SK-N-SH treated with all-trans-retinoic acid at 6 μM for 48 hours (cell line): ENCODE data around the gene KRTAP6-2.

ENCODE experiments used
- ATAC-seq: fragments of 200-7000 bp; cut with Tn5 transposase; 3 replicates; pipeline ENCODE4 v1.9.1; 2020; ENCODE audit warnings: mild to moderate bottlenecking, moderate library complexity
- BACH2 ChIP-seq: fragments of 250-450 bp; sonication (Bioruptor Pico); IDR thresholded peaks from 2 replicates; pipeline ENCODE4 v1.9.0; 2021; ENCODE audit warnings: mild to moderate bottlenecking, borderline replicate concordance
- CREB5 ChIP-seq: fragments of 250-450 bp; sonication (Bioruptor Pico); IDR thresholded peaks from 2 replicates; pipeline ENCODE4 v1.5.1; 2020; ENCODE audit warnings: low read depth, mild to moderate bottlenecking, moderate library complexity
- CSDC2 ChIP-seq: fragments of 250-450 bp; sonication (Bioruptor Pico); IDR thresholded peaks from 2 replicates; pipeline ENCODE4 v1.5.0; 2020; ENCODE audit warnings: mild to moderate bottlenecking, moderate library complexity
- CSRNP3 ChIP-seq: fragments of 250-450 bp; sonication (Bioruptor Pico); IDR thresholded peaks from 2 replicates; pipeline ENCODE4 v1.5.1; 2021; ENCODE audit warnings: mild to moderate bottlenecking, moderate library complexity
- ESRRG ChIP-seq: fragments of 250-450 bp; sonication (Bioruptor Pico); IDR thresholded peaks from 2 replicates; pipeline ENCODE4 v1.6.1; 2021; ENCODE audit warnings: mild to moderate bottlenecking
- GLIS3 ChIP-seq: fragments of 250-450 bp; sonication (Bioruptor Pico); IDR thresholded peaks from 2 replicates; pipeline ENCODE4 v1.5.0; 2020; ENCODE audit warnings: mild to moderate bottlenecking, moderate library complexity
- PATZ1 ChIP-seq: fragments of 250-450 bp; sonication (Bioruptor Pico); IDR thresholded peaks from 2 replicates; pipeline ENCODE4 v1.8.0; 2020; ENCODE audit warnings: mild to moderate bottlenecking, moderate library complexity, borderline replicate concordance
- PPARA ChIP-seq: fragments of 250-450 bp; sonication (Bioruptor Pico); IDR thresholded peaks from 2 replicates; pipeline ENCODE4 v1.5.0; 2020; ENCODE audit warnings: mild to moderate bottlenecking, borderline replicate concordance
- RARB ChIP-seq: fragments of 250-450 bp; sonication (Bioruptor Pico); IDR thresholded peaks from 2 replicates; pipeline ENCODE4 v1.8.0; 2021; ENCODE audit warnings: mild to moderate bottlenecking, moderate library complexity
- SNAI2 ChIP-seq: fragments of 250-450 bp; sonication (Bioruptor Pico); IDR thresholded peaks from 2 replicates; pipeline ENCODE4 v1.5.0; 2020; ENCODE audit warnings: mild to moderate bottlenecking, moderate library complexity
- TCF4 ChIP-seq: fragments of 250-450 bp; sonication (Bioruptor Pico); IDR thresholded peaks from 2 replicates; pipeline ENCODE4 v1.8.0; 2021; ENCODE audit warnings: mild to moderate bottlenecking, moderate library complexity, borderline replicate concordance
- TOX ChIP-seq: fragments of 250-450 bp; sonication (Bioruptor Pico); IDR thresholded peaks from 2 replicates; pipeline ENCODE4 v1.8.0; 2021; ENCODE audit warnings: mild to moderate bottlenecking, moderate library complexity, borderline replicate concordance
- TSHZ2 ChIP-seq: fragments of 250-450 bp; sonication (Bioruptor Pico); IDR thresholded peaks from 2 replicates; pipeline ENCODE4 v1.5.0; 2020; ENCODE audit warnings: mild to moderate bottlenecking, moderate library complexity
- ZFP3 ChIP-seq: fragments of 250-450 bp; sonication (Bioruptor Pico); IDR thresholded peaks from 2 replicates; pipeline ENCODE4 v1.5.0; 2020; ENCODE audit warnings: mild to moderate bottlenecking, moderate library complexity
- ZFP30 ChIP-seq: fragments of 450-650 bp; formaldehyde crosslinking; IDR thresholded peaks from 2 replicates; pipeline ENCODE4 v1.5.0; 2022; ENCODE audit warnings: mild to moderate bottlenecking, moderate library complexity
- ZNF565 ChIP-seq: fragments of 450-650 bp; formaldehyde crosslinking; conservative IDR thresholded peaks from 2 replicates; pipeline ENCODE4 v1.5.0; 2020; ENCODE audit warnings: low read depth, mild to moderate bottlenecking, moderate library complexity
- ZNF70 ChIP-seq: fragments of 450-650 bp; formaldehyde crosslinking; IDR thresholded peaks from 2 replicates; pipeline ENCODE4 v1.5.0; 2020; ENCODE audit warnings: mild to moderate bottlenecking, moderate library complexity
- ZNF8 ChIP-seq: fragments of 450-650 bp; formaldehyde crosslinking; IDR thresholded peaks from 2 replicates; pipeline ENCODE4 v1.5.0; 2020; ENCODE audit warnings: mild to moderate bottlenecking, moderate library complexity

The KRTAP6-2 gene

GRCh38 chr21:30598802-30599201 is at the start of gene KRTAP6-2:
Gene KRTAP6-2 (minus strand): TSS chr21:30598902. CDS start chr21:30598874, 28 bp downstream.
- no peak for ATAC-seq
- TF ChIP-seq ZFP30 (CRISPR knock-in tag) (no peak), PPARA (CRISPR knock-in tag) (no peak), ZNF70 (CRISPR knock-in tag) (no peak), TSHZ2 (CRISPR knock-in tag) (no peak), BACH2 (CRISPR knock-in tag) (no peak), ZFP3 (CRISPR knock-in tag) (no peak), GLIS3 (no peak), ZNF565 (CRISPR knock-in tag) (no peak), SNAI2 (CRISPR knock-in tag) (no peak), ESRRG (no peak), CSDC2 (CRISPR knock-in tag) (no peak)
- TF ChIP-seq, all 23 proteins: peak for 0

- ATAC-seq, result no peak
- TF ChIP-seq ZNF70 (CRISPR knock-in tag) (no peak), ESRRG (no peak), TOX (CRISPR knock-in tag) (no peak), TSHZ2 (CRISPR knock-in tag) (no peak), ZFP3 (CRISPR knock-in tag) (no peak), RARB (CRISPR knock-in tag) (no peak), CSDC2 (CRISPR knock-in tag) (no peak), GLIS3 (no peak), PPARA (CRISPR knock-in tag) (no peak), CREB5 (CRISPR knock-in tag) (no peak), PATZ1 (no peak), CSRNP3 (CRISPR knock-in tag) (no peak)
- TF ChIP-seq, all 23 proteins: peak for 0
Observed at GRCh38 chr21:30646904-30647414, 48.3 kb upstream of the KRTAP6-2 start.

- TF ChIP-seq TSHZ2 (CRISPR knock-in tag), result no peak
- no peak for TF ChIP-seq ZNF8
- TF ChIP-seq TCF4, result no peak
- TF ChIP-seq, all 23 proteins: peak for 0
- no peak for ATAC-seq
Observed at GRCh38 chr21:30642564-30642963, 43.9 kb upstream of the KRTAP6-2 start, which contains the start of gene KRTAP20-3. Gene KRTAP20-3 (plus strand): TSS chr21:30642864.
